GM23338 (cell line): ENCODE data around the gene LIAS. TPM values are rescaled to one million over a fixed set of nuclear protein-coding genes. Genes with fewer than 3 reads are reported as not detected.
A peak's percentile ranks its signal among the peaks of the same experiment; 100 is the strongest.

Experiments
- ATAC-seq: fragments of 200-7000 bp; cut with Tn5 transposase; 3 replicates; pipeline ENCODE4 v1.9.1; 2020
- DNase-seq: peaks from one replicate; pipeline ENCODE4 v3.0.0-alpha.2; 2015; ENCODE audit warnings: low spot score
- H2AFZ ChIP-seq: fragments of 200-600 bp; sonication (generic); 2 replicates; pipeline ENCODE4 v1.8.0; 2016; ENCODE audit warnings: antibody characterized with exemption, mild to moderate bottlenecking, moderate library complexity
- H3F3A ChIP-seq: fragments of 200-600 bp; sonication (generic); replicated peaks from 2 replicates; pipeline ENCODE4 v1.8.0; 2017; ENCODE audit warnings: antibody characterized with exemption, mixed run types, low read depth
- H3K27ac ChIP-seq: fragments of 200-600 bp; sonication (generic); 2 replicates; pipeline ENCODE4 v1.6.1; 2016; ENCODE audit warnings: low read depth
- H3K27me3 ChIP-seq: fragments of 200-600 bp; sonication (generic); 2 replicates; pipeline ENCODE4 v1.8.0; 2016; ENCODE audit warnings: mild to moderate bottlenecking, mixed run types, moderate library complexity; ENCODE audit not compliant: insufficient read depth
- H3K36me3 ChIP-seq: fragments of 200-600 bp; sonication (generic); 2 replicates; pipeline ENCODE4 v1.8.0; 2016; ENCODE audit warnings: mild to moderate bottlenecking; ENCODE audit not compliant: insufficient read depth
- H3K4me1 ChIP-seq: fragments of 200-600 bp; sonication (generic); 2 replicates; pipeline ENCODE4 v1.8.0; 2016; ENCODE audit warnings: mild to moderate bottlenecking, moderate library complexity; ENCODE audit not compliant: insufficient read depth
- H3K4me2 ChIP-seq: fragments of 200-600 bp; sonication (generic); 2 replicates; pipeline ENCODE4 v1.7.1; 2017; ENCODE audit warnings: mixed run types
- H3K4me3 ChIP-seq: fragments of 200-600 bp; sonication (generic); 2 replicates; pipeline ENCODE4 v1.6.1; 2016; ENCODE audit warnings: mixed run types
- H3K79me2 ChIP-seq: fragments of 200-600 bp; sonication (generic); replicated peaks from 2 replicates; pipeline ENCODE4 v1.8.0; 2017; ENCODE audit warnings: mild to moderate bottlenecking; ENCODE audit not compliant: insufficient read depth
- H3K9me2 ChIP-seq: fragments of 200-600 bp; sonication (generic); 2 replicates; pipeline ENCODE4 v1.8.0; 2017; ENCODE audit not compliant: insufficient read depth
- H4K20me1 ChIP-seq: fragments of 200-600 bp; sonication (generic); replicated peaks from 2 replicates; pipeline ENCODE4 v1.8.0; 2017; ENCODE audit warnings: mild to moderate bottlenecking; ENCODE audit not compliant: insufficient read depth
- H3K27ac Mint-ChIP-seq: 2 replicates; pipeline ENCODE4 v1.8.0; 2020; ENCODE audit warnings: inconsistent platforms, mild to moderate bottlenecking, moderate library complexity, mixed read lengths
- H3K27me3 Mint-ChIP-seq: 3 replicates; pipeline ENCODE4 v1.8.0; 2022; ENCODE audit warnings: low read depth, mild to moderate bottlenecking, moderate library complexity, mixed read lengths, inconsistent platforms; ENCODE audit not compliant: insufficient read depth, poor library complexity
- H3K36me3 Mint-ChIP-seq: 3 replicates; pipeline ENCODE4 v1.8.0; 2021; ENCODE audit warnings: low read depth, mild to moderate bottlenecking, inconsistent platforms, moderate library complexity, mixed read lengths
- H3K4me1 Mint-ChIP-seq: 3 replicates; pipeline ENCODE4 v1.8.0; 2020; ENCODE audit warnings: mild to moderate bottlenecking, inconsistent platforms, mixed read lengths
- H3K4me3 Mint-ChIP-seq: 3 replicates; pipeline ENCODE4 v1.8.0; 2021; ENCODE audit warnings: moderate library complexity, mild to moderate bottlenecking, inconsistent platforms, mixed read lengths
- H3K9me3 Mint-ChIP-seq: 3 replicates; pipeline ENCODE4 v1.8.0; 2020; ENCODE audit warnings: moderate library complexity, mild to moderate bottlenecking, inconsistent platforms, mixed read lengths
- CREB1 ChIP-seq: fragments of 250-450 bp; sonication (Bioruptor Pico); IDR thresholded peaks from 2 replicates; pipeline ENCODE4 v1.5.0; 2020; ENCODE audit warnings: low read depth, mild to moderate bottlenecking, moderate library complexity
- EZH2phosphoT487 ChIP-seq: fragments of 200-600 bp; sonication (generic); IDR thresholded peaks from one replicate; pipeline ENCODE4 v1.8.1; 2018; ENCODE audit warnings: antibody characterized with exemption; ENCODE audit not compliant: unreplicated experiment
- JUNB ChIP-seq: IDR thresholded peaks from one replicate; pipeline ENCODE4 v1.6.1; 2016; ENCODE audit warnings: antibody characterized with exemption; ENCODE audit not compliant: unreplicated experiment
- NANOG ChIP-seq: IDR thresholded peaks from 2 replicates; pipeline ENCODE4 v1.6.1; 2016; ENCODE audit warnings: antibody characterized with exemption, borderline replicate concordance
- POLR2AphosphoS5 ChIP-seq: IDR thresholded peaks from 2 replicates; pipeline ENCODE4 v1.6.1; 2016; ENCODE audit warnings: antibody characterized with exemption, low read depth
- STAT1 ChIP-seq: IDR thresholded peaks from one replicate; pipeline ENCODE4 v1.6.1; 2016; ENCODE audit warnings: antibody characterized with exemption; ENCODE audit not compliant: unreplicated experiment
- ZNF114 ChIP-seq: fragments of 250-450 bp; sonication (Bioruptor Pico); IDR thresholded peaks from 2 replicates; pipeline ENCODE4 v1.5.0; 2020; ENCODE audit warnings: mild to moderate bottlenecking, moderate library complexity
- ZNF331 ChIP-seq: fragments of 250-450 bp; sonication (Bioruptor Pico); IDR thresholded peaks from 2 replicates; pipeline ENCODE4 v1.5.0; 2020; ENCODE audit warnings: low read depth, mild to moderate bottlenecking, moderate library complexity
- polyA plus RNA-seq: library from polyadenylated mRNA; unstranded; fragments of >200 nt; fragmentation: Nextera tagmentation; extraction: Ambion mirVana; gene quantifications from 2 replicates; pipeline ENCODE4 v1.2.1, GENCODE V29; 2016
- total RNA-seq: library from RNA; depleted of rRNA; stranded (reverse); fragments of >200 nt; shearing (Covaris generic); gene quantifications from 2 replicates; pipeline ENCODE4 v1.2.3, GENCODE V29; 2014
- TF ChIP-seq, protein P1 (sequence below): IDR thresholded peaks from one replicate; pipeline ENCODE4 v1.6.1; 2018; ENCODE audit warnings: antibody characterized with exemption; ENCODE audit not compliant: unreplicated experiment
- TF ChIP-seq, protein P2 (sequence below): IDR thresholded peaks from 2 replicates; pipeline ENCODE4 v1.6.1; 2016; ENCODE audit warnings: antibody characterized with exemption
- TF ChIP-seq, protein P3 (sequence below): fragments of 250-450 bp; sonication (Bioruptor Pico); IDR thresholded peaks from 2 replicates; pipeline ENCODE4 v1.5.0; 2020; ENCODE audit warnings: mild to moderate bottlenecking, moderate library complexity

LIAS gene
- total and polyA plus RNA-seq, 2 experiments from 2014 or later, result 17.5 to 18.7 TPM

DNA sequence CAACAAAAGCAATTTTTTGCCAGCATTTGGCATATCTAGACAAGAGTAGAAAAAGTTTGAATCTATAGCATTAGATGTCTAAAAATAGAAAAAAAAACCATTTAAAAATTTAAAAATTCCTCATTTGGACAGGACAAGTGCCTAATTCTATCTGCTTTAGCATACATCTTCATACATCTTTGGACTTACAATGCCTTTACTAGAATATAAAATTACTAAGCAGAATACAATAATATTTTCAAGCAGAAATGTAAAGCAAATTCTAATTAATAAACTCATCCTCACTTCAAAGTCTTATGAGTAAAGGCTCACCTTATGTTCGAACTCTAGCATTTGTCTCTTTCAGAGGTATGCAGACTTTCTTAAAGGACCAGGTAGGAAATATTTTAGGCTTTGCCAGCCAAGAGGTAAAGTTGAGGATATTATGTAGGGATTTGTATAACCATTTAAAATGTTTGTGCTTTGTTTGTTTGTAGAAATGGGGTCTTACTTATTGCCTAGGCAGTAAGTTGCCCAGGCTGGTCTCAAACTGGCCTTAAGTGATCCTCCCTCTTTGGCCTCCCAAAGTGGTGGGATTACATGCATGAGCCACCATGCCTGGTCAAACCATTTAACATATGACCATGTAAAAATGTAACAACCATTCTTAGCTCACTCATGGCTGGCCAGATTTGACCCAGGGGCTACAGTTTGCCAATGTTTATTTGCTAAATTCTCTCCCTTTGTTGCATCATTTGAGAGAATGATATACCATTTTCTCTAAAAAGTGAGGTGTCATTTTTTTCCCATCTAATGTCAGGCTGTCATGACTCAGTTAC is 39.3 kb downstream of the LIAS start:
- no peak for ATAC-seq
- H3F3A ChIP-seq, result peaks cover 5% of the 10 kb centered on the region; the same call in 1 of the 2 replicates
- no peaks in the 10 kb centered on the region; the same call in 2 of the 3 replicates for H3K4me1 Mint-ChIP-seq
- no peaks in the 10 kb centered on the region for H3K27me3 Mint-ChIP-seq
- no peaks in the 10 kb centered on the region for H3K9me2 ChIP-seq
- H3K27ac ChIP-seq, result peak overlapping the region; percentile 41; the same call in 1 of the 2 replicates
- H3K36me3 Mint-ChIP-seq, result peaks cover 41% of the 10 kb centered on the region
- DNase-seq, result no peak
- no peak overlapping the region for H2AFZ ChIP-seq
- H3K4me1 ChIP-seq, result no peaks in the 10 kb centered on the region
- no peak overlapping the region for H3K4me2 ChIP-seq
- peaks cover 13% of the 10 kb centered on the region for H3K36me3 ChIP-seq
- H4K20me1 ChIP-seq, result no peaks in the 10 kb centered on the region
- H3K4me3 ChIP-seq, result no peak overlapping the region
- TF ChIP-seq ZNF114 (CRISPR knock-in tag), result no peak
- H3K79me2 ChIP-seq, result no peaks in the 10 kb centered on the region
- no peaks in the 10 kb centered on the region for H3K9me3 Mint-ChIP-seq
- no peaks in the 10 kb centered on the region for H3K27me3 ChIP-seq
- no peak overlapping the region for H3K4me3 Mint-ChIP-seq
- 0 out of 2 replicates have a peak overlapping the region, but pooled peaks have one; percentile 14 for H3K27ac Mint-ChIP-seq

DNA sequence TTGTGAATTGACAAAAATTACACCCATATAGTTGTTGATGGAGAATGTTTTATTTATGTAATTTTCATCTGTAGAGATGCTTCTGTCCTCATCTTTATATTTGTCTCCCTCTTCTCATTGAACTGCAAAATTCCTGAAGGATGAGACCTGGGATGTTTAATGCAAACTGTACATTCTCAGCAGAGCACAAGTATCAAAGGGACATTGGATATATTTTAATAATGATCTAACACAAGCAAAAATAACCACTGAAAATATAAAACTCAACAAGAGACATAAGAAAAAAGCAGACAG is 39.8 kb downstream of the LIAS start:
- H3K36me3 Mint-ChIP-seq, result peaks cover 46% of the 10 kb centered on the region
- H3K4me2 ChIP-seq, result no peak overlapping the region
- no peak for TF ChIP-seq NANOG
- TF ChIP-seq CREB1 (CRISPR knock-in tag), result no peak
- TF ChIP-seq, protein P1, sequence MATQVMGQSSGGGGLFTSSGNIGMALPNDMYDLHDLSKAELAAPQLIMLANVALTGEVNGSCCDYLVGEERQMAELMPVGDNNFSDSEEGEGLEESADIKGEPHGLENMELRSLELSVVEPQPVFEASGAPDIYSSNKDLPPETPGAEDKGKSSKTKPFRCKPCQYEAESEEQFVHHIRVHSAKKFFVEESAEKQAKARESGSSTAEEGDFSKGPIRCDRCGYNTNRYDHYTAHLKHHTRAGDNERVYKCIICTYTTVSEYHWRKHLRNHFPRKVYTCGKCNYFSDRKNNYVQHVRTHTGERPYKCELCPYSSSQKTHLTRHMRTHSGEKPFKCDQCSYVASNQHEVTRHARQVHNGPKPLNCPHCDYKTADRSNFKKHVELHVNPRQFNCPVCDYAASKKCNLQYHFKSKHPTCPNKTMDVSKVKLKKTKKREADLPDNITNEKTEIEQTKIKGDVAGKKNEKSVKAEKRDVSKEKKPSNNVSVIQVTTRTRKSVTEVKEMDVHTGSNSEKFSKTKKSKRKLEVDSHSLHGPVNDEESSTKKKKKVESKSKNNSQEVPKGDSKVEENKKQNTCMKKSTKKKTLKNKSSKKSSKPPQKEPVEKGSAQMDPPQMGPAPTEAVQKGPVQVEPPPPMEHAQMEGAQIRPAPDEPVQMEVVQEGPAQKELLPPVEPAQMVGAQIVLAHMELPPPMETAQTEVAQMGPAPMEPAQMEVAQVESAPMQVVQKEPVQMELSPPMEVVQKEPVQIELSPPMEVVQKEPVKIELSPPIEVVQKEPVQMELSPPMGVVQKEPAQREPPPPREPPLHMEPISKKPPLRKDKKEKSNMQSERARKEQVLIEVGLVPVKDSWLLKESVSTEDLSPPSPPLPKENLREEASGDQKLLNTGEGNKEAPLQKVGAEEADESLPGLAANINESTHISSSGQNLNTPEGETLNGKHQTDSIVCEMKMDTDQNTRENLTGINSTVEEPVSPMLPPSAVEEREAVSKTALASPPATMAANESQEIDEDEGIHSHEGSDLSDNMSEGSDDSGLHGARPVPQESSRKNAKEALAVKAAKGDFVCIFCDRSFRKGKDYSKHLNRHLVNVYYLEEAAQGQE, result no peak
- TF ChIP-seq EZH2phosphoT487, result no peak
- TF ChIP-seq, protein P2, sequence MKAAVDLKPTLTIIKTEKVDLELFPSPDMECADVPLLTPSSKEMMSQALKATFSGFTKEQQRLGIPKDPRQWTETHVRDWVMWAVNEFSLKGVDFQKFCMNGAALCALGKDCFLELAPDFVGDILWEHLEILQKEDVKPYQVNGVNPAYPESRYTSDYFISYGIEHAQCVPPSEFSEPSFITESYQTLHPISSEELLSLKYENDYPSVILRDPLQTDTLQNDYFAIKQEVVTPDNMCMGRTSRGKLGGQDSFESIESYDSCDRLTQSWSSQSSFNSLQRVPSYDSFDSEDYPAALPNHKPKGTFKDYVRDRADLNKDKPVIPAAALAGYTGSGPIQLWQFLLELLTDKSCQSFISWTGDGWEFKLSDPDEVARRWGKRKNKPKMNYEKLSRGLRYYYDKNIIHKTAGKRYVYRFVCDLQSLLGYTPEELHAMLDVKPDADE, result no peak
- TF ChIP-seq, protein P3, sequence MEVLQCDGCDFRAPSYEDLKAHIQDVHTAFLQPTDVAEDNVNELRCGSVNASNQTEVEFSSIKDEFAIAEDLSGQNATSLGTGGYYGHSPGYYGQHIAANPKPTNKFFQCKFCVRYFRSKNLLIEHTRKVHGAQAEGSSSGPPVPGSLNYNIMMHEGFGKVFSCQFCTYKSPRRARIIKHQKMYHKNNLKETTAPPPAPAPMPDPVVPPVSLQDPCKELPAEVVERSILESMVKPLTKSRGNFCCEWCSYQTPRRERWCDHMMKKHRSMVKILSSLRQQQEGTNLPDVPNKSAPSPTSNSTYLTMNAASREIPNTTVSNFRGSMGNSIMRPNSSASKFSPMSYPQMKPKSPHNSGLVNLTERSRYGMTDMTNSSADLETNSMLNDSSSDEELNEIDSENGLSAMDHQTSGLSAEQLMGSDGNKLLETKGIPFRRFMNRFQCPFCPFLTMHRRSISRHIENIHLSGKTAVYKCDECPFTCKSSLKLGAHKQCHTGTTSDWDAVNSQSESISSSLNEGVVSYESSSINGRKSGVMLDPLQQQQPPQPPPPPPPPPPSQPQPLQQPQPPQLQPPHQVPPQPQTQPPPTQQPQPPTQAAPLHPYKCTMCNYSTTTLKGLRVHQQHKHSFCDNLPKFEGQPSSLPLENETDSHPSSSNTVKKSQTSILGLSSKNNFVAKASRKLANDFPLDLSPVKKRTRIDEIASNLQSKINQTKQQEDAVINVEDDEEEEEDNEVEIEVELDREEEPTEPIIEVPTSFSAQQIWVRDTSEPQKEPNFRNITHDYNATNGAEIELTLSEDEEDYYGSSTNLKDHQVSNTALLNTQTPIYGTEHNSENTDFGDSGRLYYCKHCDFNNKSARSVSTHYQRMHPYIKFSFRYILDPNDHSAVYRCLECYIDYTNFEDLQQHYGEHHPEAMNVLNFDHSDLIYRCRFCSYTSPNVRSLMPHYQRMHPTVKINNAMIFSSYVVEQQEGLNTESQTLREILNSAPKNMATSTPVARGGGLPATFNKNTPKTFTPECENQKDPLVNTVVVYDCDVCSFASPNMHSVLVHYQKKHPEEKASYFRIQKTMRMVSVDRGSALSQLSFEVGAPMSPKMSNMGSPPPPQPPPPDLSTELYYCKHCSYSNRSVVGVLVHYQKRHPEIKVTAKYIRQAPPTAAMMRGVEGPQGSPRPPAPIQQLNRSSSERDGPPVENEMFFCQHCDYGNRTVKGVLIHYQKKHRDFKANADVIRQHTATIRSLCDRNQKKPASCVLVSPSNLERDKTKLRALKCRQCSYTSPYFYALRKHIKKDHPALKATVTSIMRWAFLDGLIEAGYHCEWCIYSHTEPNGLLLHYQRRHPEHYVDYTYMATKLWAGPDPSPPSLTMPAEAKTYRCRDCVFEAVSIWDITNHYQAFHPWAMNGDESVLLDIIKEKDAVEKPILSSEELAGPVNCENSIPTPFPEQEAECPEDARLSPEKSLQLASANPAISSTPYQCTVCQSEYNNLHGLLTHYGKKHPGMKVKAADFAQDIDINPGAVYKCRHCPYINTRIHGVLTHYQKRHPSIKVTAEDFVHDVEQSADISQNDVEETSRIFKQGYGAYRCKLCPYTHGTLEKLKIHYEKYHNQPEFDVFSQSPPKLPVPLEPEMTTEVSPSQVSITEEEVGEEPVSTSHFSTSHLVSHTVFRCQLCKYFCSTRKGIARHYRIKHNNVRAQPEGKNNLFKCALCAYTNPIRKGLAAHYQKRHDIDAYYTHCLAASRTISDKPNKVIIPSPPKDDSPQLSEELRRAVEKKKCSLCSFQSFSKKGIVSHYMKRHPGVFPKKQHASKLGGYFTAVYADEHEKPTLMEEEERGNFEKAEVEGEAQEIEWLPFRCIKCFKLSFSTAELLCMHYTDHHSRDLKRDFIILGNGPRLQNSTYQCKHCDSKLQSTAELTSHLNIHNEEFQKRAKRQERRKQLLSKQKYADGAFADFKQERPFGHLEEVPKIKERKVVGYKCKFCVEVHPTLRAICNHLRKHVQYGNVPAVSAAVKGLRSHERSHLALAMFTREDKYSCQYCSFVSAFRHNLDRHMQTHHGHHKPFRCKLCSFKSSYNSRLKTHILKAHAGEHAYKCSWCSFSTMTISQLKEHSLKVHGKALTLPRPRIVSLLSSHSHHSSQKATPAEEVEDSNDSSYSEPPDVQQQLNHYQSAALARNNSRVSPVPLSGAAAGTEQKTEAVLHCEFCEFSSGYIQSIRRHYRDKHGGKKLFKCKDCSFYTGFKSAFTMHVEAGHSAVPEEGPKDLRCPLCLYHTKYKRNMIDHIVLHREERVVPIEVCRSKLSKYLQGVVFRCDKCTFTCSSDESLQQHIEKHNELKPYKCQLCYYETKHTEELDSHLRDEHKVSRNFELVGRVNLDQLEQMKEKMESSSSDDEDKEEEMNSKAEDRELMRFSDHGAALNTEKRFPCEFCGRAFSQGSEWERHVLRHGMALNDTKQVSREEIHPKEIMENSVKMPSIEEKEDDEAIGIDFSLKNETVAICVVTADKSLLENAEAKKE (CRISPR knock-in tag), result no peak
- no peak for TF ChIP-seq POLR2AphosphoS5
- TF ChIP-seq JUNB, result no peak
- TF ChIP-seq ZNF331 (CRISPR knock-in tag), result no peak
- TF ChIP-seq STAT1, result no peak
- TF ChIP-seq ZNF114 (CRISPR knock-in tag), result no peak

More for the DNA sequence above, 39.8 kb downstream of the LIAS start:
- no peak overlapping the region; the same call in 1 of the 2 replicates for H3K27ac ChIP-seq
- no peaks in the 10 kb centered on the region for H3K27me3 ChIP-seq
- peaks cover 18% of the 10 kb centered on the region for H3K36me3 ChIP-seq
- H2AFZ ChIP-seq, result no peak overlapping the region
- no peaks in the 10 kb centered on the region; the same call in 2 of the 3 replicates for H3K4me1 Mint-ChIP-seq
- ATAC-seq (no peak), DNase-seq (no peak)
- H3K27me3 Mint-ChIP-seq, result no peaks in the 10 kb centered on the region
- 0 out of 2 replicates have a peak overlapping the region, but pooled peaks have one; percentile 14 for H3K27ac Mint-ChIP-seq
- no peaks in the 10 kb centered on the region for H4K20me1 ChIP-seq
- H3K79me2 ChIP-seq, result no peaks in the 10 kb centered on the region
- no peak overlapping the region for H3K4me3 ChIP-seq
- no peak overlapping the region for H3K4me3 Mint-ChIP-seq
- H3F3A ChIP-seq, result peaks cover 5% of the 10 kb centered on the region; the same call in 1 of the 2 replicates
- no peaks in the 10 kb centered on the region for H3K4me1 ChIP-seq
- H3K9me2 ChIP-seq, result no peaks in the 10 kb centered on the region
- no peaks in the 10 kb centered on the region for H3K9me3 Mint-ChIP-seq
